Measurements from ENCODE around the gene OCA2. TPM values are rescaled to one million over a fixed set of nuclear protein-coding genes. Genes with fewer than 3 reads are reported as not detected.
"Not testable (repeated sequence)": the region's sequence is repeated elsewhere in the genome, so short reads cannot be mapped to it uniquely, and the experiment has no call there.

OCA2 gene
- total RNA-seq, 1 experiment from 2014 or later, result 0.13 TPM

DNA sequence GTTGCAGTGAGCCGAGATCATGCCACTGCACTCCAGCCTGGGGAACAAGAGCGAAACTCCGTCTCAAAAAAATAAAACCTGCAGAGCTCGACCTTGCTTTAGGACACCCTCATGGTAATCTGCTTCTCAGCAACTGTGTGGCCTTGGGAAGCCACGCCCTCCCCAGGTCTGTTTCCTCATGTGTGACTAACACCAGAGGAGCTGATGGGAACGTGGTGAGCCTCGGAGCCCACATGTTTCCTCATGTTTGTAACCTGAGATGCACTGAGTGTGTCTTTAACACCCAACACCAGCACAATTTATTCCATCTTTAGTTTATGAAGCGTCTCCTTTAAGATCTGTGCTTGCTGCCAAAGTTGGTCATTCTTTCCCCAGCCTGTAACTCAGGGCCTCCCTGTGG, 142.8 kb downstream of the OCA2 start:
- no peaks in the 10 kb centered on the region for H3K9me3 ChIP-seq (ENCODE audit: control insufficient read depth, insufficient read depth, low read depth, low read length)
- H3K36me3 ChIP-seq (ENCODE audit: control insufficient read depth, insufficient read depth, low read length), result no peaks in the 10 kb centered on the region
- no TSS peak for BruUV-seq (replicated peaks)
- DNase-seq (ENCODE audit: low read depth, low spot score) (no peak), ATAC-seq (no peak)
- intact Hi-C loops (cut with micrococcal nuclease; ENCODE audit: unreplicated experiment), result no loop called here
- in situ Hi-C loops (cut with HindIII; ENCODE audit: low pct_unique_long_range_greater_than_20kb, low sequenced_read_pairs), result no loop called here
- POLR2A ChIA-PET, result no interaction called here
- H3K27ac ChIP-seq (ENCODE audit: low read length), result no peak overlapping the region
- TF ChIP-seq TCF7L2 (IDR thresholded peaks at IDR 0.05; ENCODE audit: low read depth, low read length), result no peak
- no peak for TF ChIP-seq SIN3A (IDR thresholded peaks at IDR 0.05; ENCODE audit: borderline replicate concordance, insufficient read depth, low read depth, low read length)
- TF ChIP-seq, protein P1, sequence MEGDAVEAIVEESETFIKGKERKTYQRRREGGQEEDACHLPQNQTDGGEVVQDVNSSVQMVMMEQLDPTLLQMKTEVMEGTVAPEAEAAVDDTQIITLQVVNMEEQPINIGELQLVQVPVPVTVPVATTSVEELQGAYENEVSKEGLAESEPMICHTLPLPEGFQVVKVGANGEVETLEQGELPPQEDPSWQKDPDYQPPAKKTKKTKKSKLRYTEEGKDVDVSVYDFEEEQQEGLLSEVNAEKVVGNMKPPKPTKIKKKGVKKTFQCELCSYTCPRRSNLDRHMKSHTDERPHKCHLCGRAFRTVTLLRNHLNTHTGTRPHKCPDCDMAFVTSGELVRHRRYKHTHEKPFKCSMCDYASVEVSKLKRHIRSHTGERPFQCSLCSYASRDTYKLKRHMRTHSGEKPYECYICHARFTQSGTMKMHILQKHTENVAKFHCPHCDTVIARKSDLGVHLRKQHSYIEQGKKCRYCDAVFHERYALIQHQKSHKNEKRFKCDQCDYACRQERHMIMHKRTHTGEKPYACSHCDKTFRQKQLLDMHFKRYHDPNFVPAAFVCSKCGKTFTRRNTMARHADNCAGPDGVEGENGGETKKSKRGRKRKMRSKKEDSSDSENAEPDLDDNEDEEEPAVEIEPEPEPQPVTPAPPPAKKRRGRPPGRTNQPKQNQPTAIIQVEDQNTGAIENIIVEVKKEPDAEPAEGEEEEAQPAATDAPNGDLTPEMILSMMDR (IDR thresholded peaks at IDR 0.05), result no peak
- no peak for TF ChIP-seq POLR2AphosphoS5 (IDR thresholded peaks at IDR 0.05; ENCODE audit: low read depth, low read length)
- TF ChIP-seq, protein P2, sequence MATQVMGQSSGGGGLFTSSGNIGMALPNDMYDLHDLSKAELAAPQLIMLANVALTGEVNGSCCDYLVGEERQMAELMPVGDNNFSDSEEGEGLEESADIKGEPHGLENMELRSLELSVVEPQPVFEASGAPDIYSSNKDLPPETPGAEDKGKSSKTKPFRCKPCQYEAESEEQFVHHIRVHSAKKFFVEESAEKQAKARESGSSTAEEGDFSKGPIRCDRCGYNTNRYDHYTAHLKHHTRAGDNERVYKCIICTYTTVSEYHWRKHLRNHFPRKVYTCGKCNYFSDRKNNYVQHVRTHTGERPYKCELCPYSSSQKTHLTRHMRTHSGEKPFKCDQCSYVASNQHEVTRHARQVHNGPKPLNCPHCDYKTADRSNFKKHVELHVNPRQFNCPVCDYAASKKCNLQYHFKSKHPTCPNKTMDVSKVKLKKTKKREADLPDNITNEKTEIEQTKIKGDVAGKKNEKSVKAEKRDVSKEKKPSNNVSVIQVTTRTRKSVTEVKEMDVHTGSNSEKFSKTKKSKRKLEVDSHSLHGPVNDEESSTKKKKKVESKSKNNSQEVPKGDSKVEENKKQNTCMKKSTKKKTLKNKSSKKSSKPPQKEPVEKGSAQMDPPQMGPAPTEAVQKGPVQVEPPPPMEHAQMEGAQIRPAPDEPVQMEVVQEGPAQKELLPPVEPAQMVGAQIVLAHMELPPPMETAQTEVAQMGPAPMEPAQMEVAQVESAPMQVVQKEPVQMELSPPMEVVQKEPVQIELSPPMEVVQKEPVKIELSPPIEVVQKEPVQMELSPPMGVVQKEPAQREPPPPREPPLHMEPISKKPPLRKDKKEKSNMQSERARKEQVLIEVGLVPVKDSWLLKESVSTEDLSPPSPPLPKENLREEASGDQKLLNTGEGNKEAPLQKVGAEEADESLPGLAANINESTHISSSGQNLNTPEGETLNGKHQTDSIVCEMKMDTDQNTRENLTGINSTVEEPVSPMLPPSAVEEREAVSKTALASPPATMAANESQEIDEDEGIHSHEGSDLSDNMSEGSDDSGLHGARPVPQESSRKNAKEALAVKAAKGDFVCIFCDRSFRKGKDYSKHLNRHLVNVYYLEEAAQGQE (IDR thresholded peaks at IDR 0.05; ENCODE audit: insufficient read depth in 1 of 2, low read depth in 2 of 2, low read length in 1 of 2), result no peak
- H3K4me1 ChIP-seq (ENCODE audit: control insufficient read depth, insufficient read depth, low read length), result no peaks in the 10 kb centered on the region
- CTCF ChIA-PET, result no interaction called here
- H3K27me3 ChIP-seq (ENCODE audit: control insufficient read depth, insufficient read depth, low read length), result no peaks in the 10 kb centered on the region
- no peak overlapping the region for H3K4me3 ChIP-seq (ENCODE audit: low read depth in 2 of 2, low read length in 2 of 2)

DNA sequence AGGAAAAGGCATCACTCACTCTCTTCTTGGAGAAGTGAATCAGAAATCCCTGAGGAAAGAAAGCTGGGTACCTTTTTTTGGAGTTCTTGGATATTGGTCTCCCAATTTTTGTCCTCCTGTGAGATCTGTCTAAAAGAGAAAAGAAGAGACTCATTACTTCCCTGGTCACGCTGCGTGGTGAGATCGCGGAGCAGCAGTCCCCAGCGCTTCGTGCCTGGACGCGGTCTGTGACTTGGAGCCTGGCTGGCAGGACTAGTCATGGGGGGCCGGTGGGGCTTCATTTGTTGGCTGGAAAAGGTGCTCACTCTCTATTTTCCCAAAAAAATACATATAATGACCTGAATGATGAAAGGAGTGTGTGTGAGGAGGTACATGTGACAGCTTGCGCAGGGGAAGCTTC, 144.0 kb downstream of the OCA2 start:
- DNase-seq (ENCODE audit: low read depth, low spot score) (no peak), ATAC-seq (no peak)
- H3K27me3 ChIP-seq (ENCODE audit: control insufficient read depth, insufficient read depth, low read length), result no peaks in the 10 kb centered on the region
- H3K9me3 ChIP-seq (ENCODE audit: control insufficient read depth, insufficient read depth, low read depth, low read length), result no peaks in the 10 kb centered on the region
- no TSS peak for BruUV-seq (replicated peaks)
- H3K36me3 ChIP-seq (ENCODE audit: control insufficient read depth, insufficient read depth, low read length), result no peaks in the 10 kb centered on the region
- POLR2A ChIA-PET, result no interaction called here
- H3K27ac ChIP-seq (ENCODE audit: low read length), result no peak overlapping the region
- H3K4me1 ChIP-seq (ENCODE audit: control insufficient read depth, insufficient read depth, low read length), result no peaks in the 10 kb centered on the region
- no peak overlapping the region for H3K4me3 ChIP-seq (ENCODE audit: low read depth in 2 of 2, low read length in 2 of 2)
- TF ChIP-seq POLR2AphosphoS5 (IDR thresholded peaks at IDR 0.05; ENCODE audit: low read depth, low read length) (no peak), TCF7L2 (IDR thresholded peaks at IDR 0.05; ENCODE audit: low read depth, low read length) (no peak), SIN3A (IDR thresholded peaks at IDR 0.05; ENCODE audit: borderline replicate concordance, insufficient read depth, low read depth, low read length) (no peak)
- TF ChIP-seq, protein P2 (IDR thresholded peaks at IDR 0.05; ENCODE audit: insufficient read depth in 1 of 2, low read depth in 2 of 2, low read length in 1 of 2), result no peak
- TF ChIP-seq, protein P1 (IDR thresholded peaks at IDR 0.05), result no peak
- in situ Hi-C loops (cut with HindIII; ENCODE audit: low pct_unique_long_range_greater_than_20kb, low sequenced_read_pairs) (no loop called here), intact Hi-C loops (cut with micrococcal nuclease; ENCODE audit: unreplicated experiment) (no loop called here)
- CTCF ChIA-PET, result no interaction called here

DNA sequence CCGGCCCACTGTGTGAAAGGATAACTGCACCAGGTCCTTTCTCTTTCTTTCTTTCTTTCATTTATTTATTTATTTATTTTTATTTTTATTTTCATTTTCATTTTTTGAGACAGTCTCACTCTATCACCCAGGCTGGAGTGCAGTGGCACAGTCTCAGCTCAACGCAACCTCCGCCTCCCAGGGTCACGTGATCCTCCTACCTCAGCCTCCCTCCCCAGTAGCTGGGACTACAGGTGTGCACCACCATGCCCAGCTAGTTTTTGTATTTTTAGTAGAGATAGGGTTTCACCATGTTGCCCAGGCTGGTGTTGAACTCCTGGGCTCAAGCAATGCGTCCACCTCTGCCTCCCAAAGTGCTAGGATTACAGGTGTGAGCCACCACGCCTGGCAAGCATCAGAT, 146.5 kb downstream of the OCA2 start:
- DNase-seq (ENCODE audit: low read depth, low spot score); H3K36me3 ChIP-seq (ENCODE audit: control insufficient read depth, insufficient read depth, low read length); POLR2A ChIA-PET; ATAC-seq; H3K27ac ChIP-seq (ENCODE audit: low read length); H3K9me3 ChIP-seq (ENCODE audit: control insufficient read depth, insufficient read depth, low read depth, low read length); H3K4me1 ChIP-seq (ENCODE audit: control insufficient read depth, insufficient read depth, low read length); CTCF ChIA-PET; H3K27me3 ChIP-seq (ENCODE audit: control insufficient read depth, insufficient read depth, low read length); in situ Hi-C loops (cut with HindIII; ENCODE audit: low pct_unique_long_range_greater_than_20kb, low sequenced_read_pairs); H3K4me3 ChIP-seq (ENCODE audit: low read depth in 2 of 2, low read length in 2 of 2); BruUV-seq (replicated peaks); intact Hi-C loops (cut with micrococcal nuclease; ENCODE audit: unreplicated experiment): not testable (repeated sequence)

Data from Panc1 (cell line).